Kidney epithelial cell (primary cell): ENCODE results near the gene OPA1. TPM values are rescaled to one million over a fixed set of nuclear protein-coding genes. Genes with fewer than 3 reads are reported as not detected.
A peak's percentile ranks its signal among the peaks of the same experiment; 100 is the strongest.

Source experiments
- DNase-seq: peaks from one replicate; pipeline ENCODE4 v3.0.0-alpha.2; 2010; ENCODE audit warnings: low read depth
- H3K27me3 ChIP-seq: 2 replicates; pipeline ENCODE4 v1.6.0; 2011; ENCODE audit warnings: low read length; ENCODE audit not compliant: control insufficient read depth, insufficient read depth
- H3K36me3 ChIP-seq: 2 replicates; pipeline ENCODE4 v1.5.1; 2011; ENCODE audit warnings: low read length; ENCODE audit not compliant: control insufficient read depth, insufficient read depth
- H3K4me3 ChIP-seq: 2 replicates; pipeline ENCODE4 v1.5.1; 2011; ENCODE audit warnings: low read depth, mild to moderate bottlenecking, control low read depth, low read length
- CTCF ChIP-seq: IDR thresholded peaks from 2 replicates; pipeline ENCODE4 v1.5.1; 2011; ENCODE audit warnings: mild to moderate bottlenecking, moderate library complexity, low read length, control low read depth, inconsistent platforms; ENCODE audit not compliant: insufficient read depth, poor library complexity, severe bottlenecking
- total RNA-seq: library from RNA; depleted of rRNA; stranded (reverse); fragments of >200 nt; gene quantifications from 2 replicates; pipeline ENCODE4 v1.2.3, GENCODE V29; 2015

The OPA1 gene
- total RNA-seq, 1 donor from 2014 or later = 60.6 TPM

- no peak for TF ChIP-seq CTCF
- Histone ChIP-seq H3K4me3 (no peak overlapping the region), H3K36me3 (no peaks in the 10 kb centered on the region), H3K27me3 (no peaks in the 10 kb centered on the region)
- DNase-seq = peak; percentile 57
These were observed 139.4 kb downstream of the OPA1 start for GRCh38 chr3:193732391-193732790.

- DNase-seq = no peak
- H3K4me3 ChIP-seq = no peak overlapping the region
- no peak for TF ChIP-seq CTCF
- H3K27me3 ChIP-seq = no peaks in the 10 kb centered on the region
- H3K36me3 ChIP-seq = no peaks in the 10 kb centered on the region
These were observed 139.8 kb downstream of the OPA1 start for GRCh38 chr3:193732827-193733226.

GRCh38 chr3:193734737-193735366 lies 141.8 kb downstream of the OPA1 start:
- Histone ChIP-seq H3K36me3 (no peaks in the 10 kb centered on the region), H3K27me3 (no peaks in the 10 kb centered on the region), H3K4me3 (no peak overlapping the region)
- no peak for TF ChIP-seq CTCF
- DNase-seq = no peak

- no peak overlapping the region for H3K4me3 ChIP-seq
- DNase-seq = no peak
- no peak for TF ChIP-seq CTCF
- H3K36me3 ChIP-seq = no peaks in the 10 kb centered on the region
- H3K27me3 ChIP-seq = no peaks in the 10 kb centered on the region
These were observed 142.8 kb downstream of the OPA1 start for GRCh38 chr3:193735850-193736249.

GRCh38 chr3:193736616-193737015 lies 143.6 kb downstream of the OPA1 start:
- H3K4me3 ChIP-seq = no peak overlapping the region
- DNase-seq = no peak
- no peaks in the 10 kb centered on the region for H3K36me3 ChIP-seq
- no peak for TF ChIP-seq CTCF
- H3K27me3 ChIP-seq = no peaks in the 10 kb centered on the region

GRCh38 chr3:193737191-193737751 lies 144.3 kb downstream of the OPA1 start:
- TF ChIP-seq CTCF = no peak
- Histone ChIP-seq H3K4me3 (no peak overlapping the region), H3K27me3 (no peaks in the 10 kb centered on the region), H3K36me3 (no peaks in the 10 kb centered on the region)
- no peak for DNase-seq
